Small intestine (tissue), 7 donors: ENCODE results near the gene CRYBG2. TPM values are rescaled to one million over a fixed set of nuclear protein-coding genes. Genes with fewer than 3 reads are reported as not detected.

Experiments used
- DNase-seq, 2 donors: peaks; one replicate each; pipeline versions ENCODE4 v3.0.0 to v3.0.0-alpha.2; 2013
- FAIRE-seq: peaks from 2 replicates; lab custom pipeline; 2012; peaks lifted over from hg19 to GRCh38; lab: Jason Lieb, UNC
- H3K27ac ChIP-seq, 3 donors: one replicate each; pipeline ENCODE4 v1.5.1; 2013; ENCODE audit warnings: low read length in 2 of 3, mild to moderate bottlenecking in 2 of 3, control low read depth in 1 of 3, inconsistent platforms in 1 of 3, low read depth in 1 of 3, moderate library complexity in 1 of 3
- H3K27me3 ChIP-seq, 3 donors: one replicate each; pipeline ENCODE4 v1.6.1; 2013; ENCODE audit warnings: low read length in 3 of 3, inconsistent platforms in 1 of 3; ENCODE audit not compliant: control insufficient read depth in 3 of 3, insufficient read depth in 3 of 3
- H3K36me3 ChIP-seq, 3 donors: one replicate each; pipeline ENCODE4 v1.6.1; 2013; ENCODE audit warnings: low read length in 3 of 3, inconsistent platforms in 1 of 3, low read depth in 1 of 3, mild to moderate bottlenecking in 1 of 3, moderate library complexity in 1 of 3; ENCODE audit not compliant: control insufficient read depth in 3 of 3, insufficient read depth in 2 of 3
- H3K4me1 ChIP-seq, 3 donors: one replicate each; pipeline ENCODE4 v1.6.1; 2013; ENCODE audit warnings: low read length in 2 of 3, inconsistent platforms in 1 of 3, low read depth in 1 of 3, mild to moderate bottlenecking in 1 of 3, moderate library complexity in 1 of 3; ENCODE audit not compliant: control insufficient read depth in 3 of 3, insufficient read depth in 2 of 3
- H3K4me3 ChIP-seq, 3 donors: one replicate each; pipeline ENCODE4 v1.5.1; 2013; ENCODE audit warnings: low read length in 3 of 3, control low read depth in 1 of 3, inconsistent platforms in 1 of 3, low read depth in 1 of 3, mild to moderate bottlenecking in 1 of 3, moderate library complexity in 1 of 3
- H3K9me3 ChIP-seq, 2 donors: one replicate each; pipeline ENCODE4 v1.6.1; 2013; ENCODE audit warnings: low read depth in 1 of 2, low read length in 1 of 2; ENCODE audit not compliant: control insufficient read depth in 2 of 2, insufficient read depth in 1 of 2
- WGBS, 3 donors: extraction: QIAGEN DNeasy Blood & Tissue Kit; methylation state at CpG; one replicate each; pipeline ENCODE4 v1.1.7; 2013; 5-methylcytosine and 5-hydroxymethylcytosine counted together
- polyA plus RNA-seq, 4 donors: library from polyadenylated mRNA; stranded (reverse) in 3 of 4; unstranded in 1 of 4; fragments of 200-250 nt in 3 of 4; fragments of 120-200 nt in 1 of 4; gene quantifications; one replicate each; pipeline versions ENCODE4 v1.2.1 to v1.2.3, GENCODE V29; 2013
- donor health status: healthy with polysubstance abuse.
- donor health status: control.
- donor health status: control.
- donor health status: Bipolar disorder and iron deficiency.
- donor health status: healthy.

Gene CRYBG2
- polyA plus RNA-seq, 4 donors = 2.4 to 267 (median 63.7) TPM

DNA sequence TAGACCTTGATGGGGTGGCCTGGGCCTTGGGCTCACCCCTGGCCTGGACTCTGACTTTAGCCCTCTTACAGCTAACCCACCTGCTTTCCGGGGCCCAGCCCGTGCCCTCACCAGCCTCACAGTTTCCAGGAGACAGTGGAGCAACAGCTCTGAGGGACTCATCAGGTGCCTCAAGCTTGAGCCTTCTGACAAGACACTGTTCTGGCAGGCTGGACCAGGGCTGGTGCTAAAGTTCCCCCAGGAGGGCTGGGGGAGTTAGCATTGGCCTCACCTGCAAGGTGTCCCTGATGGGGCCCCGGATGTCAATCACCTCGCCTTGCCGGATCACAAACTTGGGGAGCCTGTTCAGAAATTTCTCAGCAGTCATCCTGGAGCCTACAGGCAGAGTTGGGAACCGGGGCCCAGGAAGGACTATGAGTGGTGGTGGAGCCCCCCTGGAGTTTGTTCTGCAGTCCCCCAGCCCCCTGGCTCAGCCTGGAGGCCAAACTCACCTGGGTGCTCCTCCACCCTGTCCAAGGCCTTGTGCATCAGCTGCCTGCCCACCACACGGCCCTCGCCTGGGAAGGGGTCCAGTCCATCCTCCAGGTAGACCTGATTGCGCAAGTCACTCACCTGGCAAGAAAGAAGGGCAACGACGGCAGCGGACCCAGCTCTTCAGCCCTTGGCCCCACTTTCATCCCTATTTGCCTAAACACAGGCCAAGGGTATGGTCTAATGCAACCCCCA, 69.9 kb downstream of the CRYBG2 start:
- Histone ChIP-seq H3K27me3 (no peaks in the 10 kb centered on the region), H3K9me3 (no peaks in the 10 kb centered on the region), H3K4me3 (no peak overlapping the region), H3K4me1 (peaks cover 2 to 32% (median 13%) of the 10 kb centered on the region in 3 donors), H3K36me3 (peaks cover 0 to 75% (median 2%) of the 10 kb centered on the region in 3 donors), H3K27ac (peak overlapping the region in 2 of 3 donors; percentile 53 to 72)
- 68 to 83% (median 72%) methylated on average over 12 of the region's 12 CpGs for WGBS, 3 donors
- DNase-seq (no peak), FAIRE-seq (no peak)

DNA sequence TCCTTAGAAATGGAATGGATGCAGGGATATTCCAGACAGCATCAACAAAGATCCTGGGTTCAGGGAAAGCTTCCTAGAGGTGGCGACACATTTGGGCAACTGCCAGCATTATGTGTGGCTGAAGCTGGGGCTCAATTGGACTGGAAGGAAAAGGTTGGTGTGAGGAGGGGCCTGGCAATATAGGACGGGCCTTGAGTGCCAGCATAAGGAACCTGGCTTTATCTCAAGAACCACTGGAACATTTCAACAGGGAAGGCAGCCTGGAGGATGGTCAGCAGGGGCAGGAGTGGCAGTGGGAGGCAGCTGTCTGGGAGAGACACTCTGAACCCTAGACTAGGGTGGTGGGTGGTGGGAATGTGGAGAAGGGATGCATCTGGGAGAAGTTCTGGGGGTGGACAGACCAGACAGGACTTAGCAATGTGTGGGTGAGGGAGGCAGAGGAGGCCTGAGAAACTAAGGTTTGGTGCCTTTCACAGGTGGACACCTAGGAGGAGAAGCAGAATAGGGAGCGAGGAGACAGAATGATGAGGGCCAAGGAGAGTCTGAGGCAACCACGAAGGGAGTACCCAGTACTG, 70.6 kb downstream of the CRYBG2 start:
- H3K27ac ChIP-seq = peak overlapping the region in 2 of 3 donors; percentile 1 to 72
- DNase-seq = no peak

GRCh38 chr1:26282401-26282918, 71.5 kb downstream of the CRYBG2 start:
- no peak for FAIRE-seq
- H3K4me1 ChIP-seq = peaks cover 11 to 48% (median 22%) of the 10 kb centered on the region in 3 donors
- H3K27ac ChIP-seq = peak overlapping the region in 1 of 3 donors; percentile 9
- no peaks in the 10 kb centered on the region for H3K9me3 ChIP-seq
- H3K36me3 ChIP-seq = peaks cover 0 to 71% (median 2%) of the 10 kb centered on the region in 3 donors
- H3K4me3 ChIP-seq = no peak overlapping the region
- 78 to 92% (median 83%) methylated on average over 19 to 22 of the region's 22 CpGs for WGBS, 3 donors
- no peak for DNase-seq
- no peaks in the 10 kb centered on the region for H3K27me3 ChIP-seq

More for the DNA sequence above, 70.6 kb downstream of the CRYBG2 start:
- FAIRE-seq = no peak
- WGBS, 3 donors = 68 to 76% (median 73%) methylated on average over 4 of the region's 4 CpGs
- peaks cover 0 to 70% (median 2%) of the 10 kb centered on the region in 3 donors for H3K36me3 ChIP-seq
- H3K4me3 ChIP-seq = no peak overlapping the region
- no peaks in the 10 kb centered on the region for H3K9me3 ChIP-seq
- peaks cover 3 to 39% (median 16%) of the 10 kb centered on the region in 3 donors for H3K4me1 ChIP-seq
- H3K27me3 ChIP-seq = no peaks in the 10 kb centered on the region

- H3K4me1 ChIP-seq = peaks cover 15 to 53% (median 27%) of the 10 kb centered on the region in 3 donors
- H3K27me3 ChIP-seq = no peaks in the 10 kb centered on the region
- no peaks in the 10 kb centered on the region for H3K9me3 ChIP-seq
- H3K4me3 ChIP-seq = no peak overlapping the region
- 48 to 71% (median 66%) methylated on average over 15 of the region's 15 CpGs for WGBS, 3 donors
- peak overlapping the region in 2 of 3 donors; percentile 24 to 32 for H3K27ac ChIP-seq
- DNase-seq (peak in 1 of 2 donors; percentile 49), FAIRE-seq (no peak)
- peaks cover 0 to 72% (median 2%) of the 10 kb centered on the region in 3 donors for H3K36me3 ChIP-seq
Observed at GRCh38 chr1:26281971-26282370, 72.0 kb downstream of the CRYBG2 start.

GRCh38 chr1:26281091-26281958, 72.6 kb downstream of the CRYBG2 start:
- peaks cover 0 to 74% (median 2%) of the 10 kb centered on the region in 3 donors for H3K36me3 ChIP-seq
- no peak for FAIRE-seq
- no peaks in the 10 kb centered on the region for H3K27me3 ChIP-seq
- DNase-seq = no peak
- 86 to 99% (median 94%) methylated on average over 5 of the region's 5 CpGs for WGBS, 3 donors
- H3K4me1 ChIP-seq = peaks cover 22 to 59% (median 34%) of the 10 kb centered on the region in 3 donors
- H3K9me3 ChIP-seq = no peaks in the 10 kb centered on the region
- peak overlapping the region in 1 of 3 donors; percentile 8 for H3K4me3 ChIP-seq
- peak overlapping the region in 2 of 3 donors; percentile 24 to 93 for H3K27ac ChIP-seq

GRCh38 chr1:26280333-26281042, 73.4 kb downstream of the CRYBG2 start:
- Histone ChIP-seq H3K36me3 (peaks cover 0 to 71% (median 2%) of the 10 kb centered on the region in 3 donors), H3K9me3 (no peaks in the 10 kb centered on the region), H3K27me3 (no peaks in the 10 kb centered on the region), H3K4me1 (peaks cover 22 to 68% (median 34%) of the 10 kb centered on the region in 3 donors), H3K27ac (peak overlapping the region; percentile 92 to 96 (median 93)), H3K4me3 (peak overlapping the region; percentile 91 to 95 (median 93))
- peak in 1 of 2 donors; percentile 21 for DNase-seq
- no peak for FAIRE-seq
- WGBS, 3 donors = 28 to 37% (median 30%) methylated on average over 15 to 20 of the region's 20 CpGs

- peak; percentile 90 to 95 for DNase-seq
- peaks cover 22 to 64% (median 31%) of the 10 kb centered on the region in 3 donors for H3K4me1 ChIP-seq
- peak within 1 kb of the TSS; percentile 91 to 95 (median 93) for H3K4me3 ChIP-seq
- H3K9me3 ChIP-seq = no peaks in the 10 kb centered on the region
- peak within 1 kb of the TSS; percentile 92 to 96 (median 93) for H3K27ac ChIP-seq
- peaks cover 0 to 67% (median 2%) of the 10 kb centered on the region in 3 donors for H3K36me3 ChIP-seq
- FAIRE-seq = no peak
- no peaks in the 10 kb centered on the region for H3K27me3 ChIP-seq
- WGBS, 3 donors = 1% methylated on average over 38 to 66 of the region's 66 CpGs
Observed at GRCh38 chr1:26279456-26280332, 74.2 kb downstream of the CRYBG2 start, which contains the start of gene SH3BGRL3. SH3BGRL3 (plus strand) TSS chr1:26280086; CDS start chr1:26280156, 70 bp downstream.
